Lung (tissue), 12 donors: Measurements from ENCODE around the gene MYO5A. TPM values are rescaled to one million over a fixed set of nuclear protein-coding genes. Genes with fewer than 3 reads are reported as not detected.
A peak's percentile ranks its signal among the peaks of the same experiment; 100 is the strongest.
"Not testable (repeated sequence)": the region's sequence is repeated elsewhere in the genome, so short reads cannot be mapped to it uniquely, and the experiment has no call there.

Experiments used
- ATAC-seq: fragments of 200-7000 bp; cut with Tn5 transposase; one replicate; pipeline ENCODE4 v1.9.1; 2020; ENCODE audit warnings: moderate number of reproducible peaks; ENCODE audit not compliant: insufficient read depth, low FRiP score
- DNase-seq, 3 donors: peaks; one replicate each; pipeline ENCODE4 v3.0.0-alpha.2; 2013 to 2017
- H3K27ac ChIP-seq, 2 donors: one replicate each; pipeline ENCODE4 v1.5.1; 2013; ENCODE audit warnings: mild to moderate bottlenecking in 2 of 2, moderate library complexity in 2 of 2, control low read depth in 1 of 2, inconsistent platforms in 1 of 2, low read depth in 1 of 2, low read length in 1 of 2
- H3K27me3 ChIP-seq, 3 donors: one replicate each; pipeline ENCODE4 v1.5.1; 2013; ENCODE audit warnings: low read length in 2 of 3; ENCODE audit not compliant: control insufficient read depth in 3 of 3, insufficient read depth in 3 of 3
- H3K36me3 ChIP-seq, 4 donors: one replicate each; pipeline ENCODE4 v1.5.1; 2013; ENCODE audit warnings: low read length in 4 of 4, mild to moderate bottlenecking in 1 of 4, moderate library complexity in 1 of 4; ENCODE audit not compliant: control insufficient read depth in 4 of 4, insufficient read depth in 4 of 4
- H3K4me1 ChIP-seq, 5 donors: one replicate each; pipeline ENCODE4 v1.5.1; 2013; ENCODE audit warnings: low read length in 5 of 5, mild to moderate bottlenecking in 2 of 5, moderate library complexity in 1 of 5; ENCODE audit not compliant: control insufficient read depth in 5 of 5, insufficient read depth in 5 of 5
- H3K4me3 ChIP-seq: one replicate; pipeline ENCODE4 v1.5.1; 2013; ENCODE audit warnings: mild to moderate bottlenecking, control low read depth, moderate library complexity
- H3K9ac ChIP-seq, 2 donors: one replicate each; pipeline ENCODE4 v1.5.1; 2013; ENCODE audit warnings: low read length in 2 of 2, control low read depth in 1 of 2; ENCODE audit not compliant: insufficient read depth in 1 of 2
- H3K9me3 ChIP-seq, 4 donors: one replicate each; pipeline ENCODE4 v1.5.1; 2013; ENCODE audit warnings: low read length in 3 of 4, mild to moderate bottlenecking in 1 of 4, moderate library complexity in 1 of 4; ENCODE audit not compliant: control insufficient read depth in 4 of 4, insufficient read depth in 3 of 4
- WGBS, 2 donors: extraction: QIAGEN DNeasy Blood & Tissue Kit; methylation state at CpG; one replicate each; pipeline ENCODE4 v1.1.7; 2013; 5-methylcytosine and 5-hydroxymethylcytosine counted together
- polyA plus RNA-seq, 2 donors: library from polyadenylated mRNA; stranded (reverse); fragments of 200-250 nt; gene quantifications; one replicate each; pipeline ENCODE4 v1.2.1, GENCODE V29; 2013
- total RNA-seq, 2 donors: library from RNA; depleted of rRNA in 1 of 2; stranded (reverse); fragments of >200 nt in 1 of 2; gene quantifications; one replicate each; pipeline ENCODE4 v1.2.1, GENCODE V29; 2014 to 2021
- TF ChIP-seq, protein P1 (sequence below): IDR thresholded peaks from 2 replicates; pipeline ENCODE4 v1.5.1; 2012; ENCODE audit warnings: mild to moderate bottlenecking; ENCODE audit errors: control extremely low read depth, extremely low read depth
- donor health status: control.
- donor health status: control.
- donor health status: Bipolar disorder and iron deficiency.
- donor health status: healthy.
- donor health status: DM: yes; HTN: yes; CAD: no.

Gene MYO5A
- total and polyA plus RNA-seq, 4 donors: 4.5 to 30.5 (median 13.3) TPM

DNA sequence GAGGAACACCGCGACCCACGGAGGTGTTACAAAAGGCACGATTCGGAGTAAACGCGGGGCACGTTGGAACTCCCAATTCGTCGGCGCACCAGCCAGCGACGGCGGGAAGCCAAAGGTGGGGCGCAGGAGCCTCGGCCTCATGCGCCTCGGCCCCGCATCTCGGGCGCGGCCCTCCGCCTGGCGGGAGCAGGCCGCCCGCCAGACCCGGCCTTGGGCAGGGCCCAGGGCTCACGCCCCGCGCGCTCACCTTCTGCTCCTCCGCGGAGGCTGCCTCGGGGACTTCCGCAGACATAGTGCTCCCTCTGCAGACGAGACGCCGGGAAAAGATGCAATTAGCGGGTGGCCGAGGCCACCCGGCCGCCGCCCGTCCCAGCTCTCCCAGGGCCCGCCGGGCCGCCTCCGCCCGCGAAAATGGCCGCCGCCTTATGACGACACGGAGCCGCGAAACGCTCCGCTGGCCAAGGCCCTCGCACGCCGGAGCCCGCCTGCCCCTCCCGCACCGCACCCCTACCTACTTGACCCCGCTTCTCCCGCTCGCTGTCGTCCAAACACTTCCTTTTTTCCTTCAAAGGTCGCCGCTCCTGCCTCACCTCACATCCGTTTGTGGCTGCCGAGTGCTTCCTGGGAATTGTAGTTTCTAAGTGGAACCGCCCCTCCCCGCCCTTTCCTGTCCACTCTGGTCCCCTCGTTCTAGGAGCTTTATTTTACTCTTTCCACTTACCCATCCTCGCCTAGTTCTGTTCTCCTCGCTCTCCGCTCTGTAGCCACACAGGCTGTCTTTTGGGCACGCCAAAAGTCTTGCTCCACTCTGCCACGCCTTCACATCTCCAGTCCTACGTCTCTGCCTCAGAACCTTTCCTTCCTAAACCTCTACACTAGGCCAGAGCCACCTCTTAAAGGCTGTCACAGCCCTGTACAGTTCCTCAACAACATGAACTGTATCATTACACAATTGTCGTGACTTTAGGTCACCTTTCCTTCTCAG is 40.2 kb upstream of the MYO5A start, which contains the start of gene ARPP19:
ARPP19 (minus strand) TSS at position 430 of the 985 bp plus-strand sequence; CDS start at position 292, 138 bp downstream.
- TF ChIP-seq, protein P1, sequence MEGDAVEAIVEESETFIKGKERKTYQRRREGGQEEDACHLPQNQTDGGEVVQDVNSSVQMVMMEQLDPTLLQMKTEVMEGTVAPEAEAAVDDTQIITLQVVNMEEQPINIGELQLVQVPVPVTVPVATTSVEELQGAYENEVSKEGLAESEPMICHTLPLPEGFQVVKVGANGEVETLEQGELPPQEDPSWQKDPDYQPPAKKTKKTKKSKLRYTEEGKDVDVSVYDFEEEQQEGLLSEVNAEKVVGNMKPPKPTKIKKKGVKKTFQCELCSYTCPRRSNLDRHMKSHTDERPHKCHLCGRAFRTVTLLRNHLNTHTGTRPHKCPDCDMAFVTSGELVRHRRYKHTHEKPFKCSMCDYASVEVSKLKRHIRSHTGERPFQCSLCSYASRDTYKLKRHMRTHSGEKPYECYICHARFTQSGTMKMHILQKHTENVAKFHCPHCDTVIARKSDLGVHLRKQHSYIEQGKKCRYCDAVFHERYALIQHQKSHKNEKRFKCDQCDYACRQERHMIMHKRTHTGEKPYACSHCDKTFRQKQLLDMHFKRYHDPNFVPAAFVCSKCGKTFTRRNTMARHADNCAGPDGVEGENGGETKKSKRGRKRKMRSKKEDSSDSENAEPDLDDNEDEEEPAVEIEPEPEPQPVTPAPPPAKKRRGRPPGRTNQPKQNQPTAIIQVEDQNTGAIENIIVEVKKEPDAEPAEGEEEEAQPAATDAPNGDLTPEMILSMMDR: no peak
- Histone ChIP-seq H3K9me3 (no peaks in the 10 kb centered on the region), H3K4me1 (peaks cover 0 to 20% (median 7%) of the 10 kb centered on the region in 5 donors), H3K27me3 (no peaks in the 10 kb centered on the region), H3K9ac (peak within 1 kb of the TSS; percentile 97 to 99), H3K4me3 (peak within 1 kb of the TSS; percentile 95), H3K27ac (peak within 1 kb of the TSS; percentile 95 to 97), H3K36me3 (peaks cover 0 to 3% (median 1%) of the 10 kb centered on the region in 4 donors)
- peak; percentile 89 to 94 (median 91) for DNase-seq
- ATAC-seq: peak; percentile 90
- WGBS, 2 donors: 5% methylated on average over 82 of the region's 82 CpGs

GRCh38 chr15:52567871-52568600 is 39.4 kb upstream of the MYO5A start:
- DNase-seq: peak in 2 of 3 donors; percentile 69 to 70
- Histone ChIP-seq H3K9me3 (no peaks in the 10 kb centered on the region), H3K4me1 (peaks cover 0 to 20% (median 7%) of the 10 kb centered on the region in 5 donors), H3K27ac (peak overlapping the region; percentile 95 to 97), H3K36me3 (peaks cover 0 to 3% (median 1%) of the 10 kb centered on the region in 4 donors), H3K27me3 (no peaks in the 10 kb centered on the region), H3K9ac (peak overlapping the region; percentile 97 to 99), H3K4me3 (peak overlapping the region; percentile 95)
- TF ChIP-seq, protein P1: no peak
- WGBS, 2 donors: 3 to 5% methylated on average over 25 of the region's 25 CpGs
- peak; percentile 22 for ATAC-seq

DNA sequence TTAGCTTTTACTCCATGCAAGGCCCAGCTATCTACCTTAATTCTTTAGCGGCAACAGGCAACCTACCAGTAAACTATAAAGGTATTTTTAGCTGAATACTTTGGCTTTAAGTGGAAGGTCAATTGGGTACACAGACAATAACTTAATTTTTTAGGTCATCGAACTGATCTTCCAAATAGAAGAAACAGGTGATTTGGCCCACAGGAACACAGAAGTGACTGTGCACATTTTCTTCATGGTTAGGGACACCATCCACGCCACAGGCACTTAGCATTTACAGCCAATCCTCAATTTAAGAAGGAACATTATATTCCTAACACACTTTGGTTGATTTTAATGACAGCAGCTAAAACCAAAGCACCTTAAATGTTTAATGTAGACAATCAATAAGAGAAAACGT is 38.2 kb upstream of the MYO5A start:
- H3K27me3 ChIP-seq: no peaks in the 10 kb centered on the region

DNA sequence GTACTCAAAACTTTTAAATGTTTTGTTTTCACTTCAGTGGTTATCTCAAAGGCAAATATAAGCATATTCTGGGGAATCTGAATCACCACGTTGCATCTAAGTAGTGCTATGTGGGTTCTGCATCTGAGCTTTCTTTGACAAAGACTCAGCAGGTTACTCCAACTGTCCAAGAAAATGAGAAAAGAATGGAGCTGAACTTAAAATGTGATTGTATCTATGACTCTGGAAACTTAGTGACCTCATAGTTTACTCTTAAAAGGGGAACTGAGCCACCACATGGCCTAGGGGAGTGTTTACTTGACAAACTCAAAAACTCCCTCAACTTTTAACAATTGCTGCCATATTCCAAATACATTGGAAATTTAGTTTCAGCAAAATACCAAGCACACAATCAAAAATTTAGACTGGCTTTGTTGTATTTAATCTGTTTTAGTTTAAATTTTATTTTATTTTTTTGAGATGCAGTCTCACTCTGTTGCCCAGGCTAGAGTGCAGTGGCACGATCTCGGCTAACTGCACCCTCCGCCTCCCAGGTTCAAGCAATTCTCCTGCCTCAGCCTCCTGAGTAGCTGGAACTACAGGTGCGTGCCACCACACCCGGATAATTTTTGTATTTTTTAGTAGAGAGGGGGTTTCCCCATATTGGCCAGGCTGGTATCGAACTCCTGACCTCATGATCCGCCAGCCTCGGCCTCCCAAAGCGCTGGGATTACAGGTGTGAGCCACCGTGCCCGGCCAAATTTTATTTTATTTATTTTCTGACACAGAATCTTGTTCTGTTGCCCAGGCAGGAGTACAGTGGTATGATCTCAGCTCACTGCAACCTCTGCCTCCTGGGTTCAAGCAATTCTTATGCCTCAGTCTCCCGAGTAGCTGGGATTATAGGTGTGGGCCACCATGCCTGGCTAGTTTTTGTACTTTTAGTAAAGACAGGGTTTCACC is 37.0 kb upstream of the MYO5A start:
- ATAC-seq, H3K36me3 ChIP-seq, DNase-seq, H3K27me3 ChIP-seq, H3K27ac ChIP-seq, H3K4me3 ChIP-seq, H3K9me3 ChIP-seq, H3K9ac ChIP-seq: not testable (repeated sequence)
- 92 to 94% methylated on average over 13 of the region's 13 CpGs for WGBS, 2 donors
- H3K4me1 ChIP-seq: peaks cover 0 to 20% (median 7%) of the 10 kb centered on the region in 5 donors

More for the DNA sequence above, 38.2 kb upstream of the MYO5A start:
- H3K36me3 ChIP-seq: peaks cover 0 to 3% (median 2%) of the 10 kb centered on the region in 4 donors
- TF ChIP-seq, protein P1: no peak
- no peak for DNase-seq
- H3K4me1 ChIP-seq: peaks cover 0 to 20% (median 7%) of the 10 kb centered on the region in 5 donors
- ATAC-seq: no peak
- WGBS, 2 donors: 53 to 55% methylated on average over 4 of the region's 4 CpGs
- H3K4me3 ChIP-seq: no peak overlapping the region
- H3K9ac ChIP-seq: peak overlapping the region; percentile 64 to 99
- H3K27ac ChIP-seq: peak overlapping the region in 1 of 2 donors; percentile 34
- H3K9me3 ChIP-seq: no peaks in the 10 kb centered on the region
